Mesendoderm (in vitro differentiated cells): ENCODE data around the gene ST8SIA2.

ENCODE experiments used
- DNase-seq: peaks from one replicate; pipeline ENCODE4 v3.0.0; 2013
- H2AK5ac ChIP-seq: 2 replicates; pipeline ENCODE4 v1.6.1; 2013; ENCODE audit warnings: low read length, inconsistent platforms
- H2BK120ac ChIP-seq: 2 replicates; pipeline ENCODE4 v1.6.1; 2013; ENCODE audit warnings: low read depth, mild to moderate bottlenecking, low read length, moderate library complexity, mixed read lengths
- H2BK15ac ChIP-seq: replicated peaks from 2 replicates; pipeline ENCODE4 v1.6.1; 2013; ENCODE audit warnings: low read depth, mild to moderate bottlenecking, moderate library complexity
- H2BK5ac ChIP-seq: 2 replicates; pipeline ENCODE4 v1.6.1; 2013; ENCODE audit warnings: low read length, inconsistent platforms
- H3K18ac ChIP-seq: 2 replicates; pipeline ENCODE4 v1.6.1; 2013; ENCODE audit warnings: mild to moderate bottlenecking, low read length, mixed read lengths
- H3K23ac ChIP-seq: one replicate; pipeline ENCODE4 v1.6.1; 2013; ENCODE audit warnings: low read length
- H3K27ac ChIP-seq: 2 replicates; pipeline ENCODE4 v1.5.1; 2013; ENCODE audit warnings: low read depth, mild to moderate bottlenecking, inconsistent platforms, low read length, moderate library complexity
- H3K27me3 ChIP-seq: 2 replicates; pipeline ENCODE4 v1.6.1; 2013; ENCODE audit warnings: low read length, control low read depth, mild to moderate bottlenecking, inconsistent platforms; ENCODE audit not compliant: insufficient read depth, poor library complexity
- H3K36me3 ChIP-seq: 2 replicates; pipeline ENCODE4 v1.6.1; 2013; ENCODE audit warnings: low read length, inconsistent platforms; ENCODE audit not compliant: control insufficient read depth, insufficient read depth
- H3K4ac ChIP-seq: one replicate; pipeline ENCODE4 v1.6.1; 2013; ENCODE audit warnings: low read depth, mild to moderate bottlenecking, low read length, moderate library complexity
- H3K4me1 ChIP-seq: 2 replicates; pipeline ENCODE4 v1.6.1; 2013; ENCODE audit warnings: low read depth, low read length, inconsistent platforms; ENCODE audit not compliant: control insufficient read depth
- H3K4me2 ChIP-seq: 2 replicates; pipeline ENCODE4 v1.6.1; 2013; ENCODE audit warnings: low read length
- H3K4me3 ChIP-seq: 2 replicates; pipeline ENCODE4 v1.5.1; 2013; ENCODE audit warnings: mild to moderate bottlenecking, low read length
- H3K56ac ChIP-seq: one replicate; pipeline ENCODE4 v1.6.1; 2013; ENCODE audit warnings: low read length
- H3K79me1 ChIP-seq: 2 replicates; pipeline ENCODE4 v1.6.1; 2013; ENCODE audit warnings: low read length, inconsistent platforms
- H3K79me2 ChIP-seq: 2 replicates; pipeline ENCODE4 v1.6.1; 2013; ENCODE audit warnings: mild to moderate bottlenecking, low read length; ENCODE audit not compliant: control insufficient read depth, insufficient read depth
- H3K9ac ChIP-seq: 2 replicates; pipeline ENCODE4 v1.6.1; 2013; ENCODE audit warnings: low read length, inconsistent platforms
- H4K5ac ChIP-seq: one replicate; pipeline ENCODE4 v1.6.1; 2013; ENCODE audit warnings: low read length
- H4K8ac ChIP-seq: one replicate; pipeline ENCODE4 v1.6.1; 2013; ENCODE audit warnings: low read depth, mild to moderate bottlenecking, control low read depth, low read length, moderate library complexity
- WGBS: extraction: QIAGEN DNeasy Blood & Tissue Kit; methylation state at CpG from one replicate; pipeline ENCODE4 v1.1.7; 2013; ENCODE audit warnings: low lambda C conversion rate, missing lambda C conversion rate; ENCODE audit not compliant: insufficient coverage; ENCODE audit errors: extremely low coverage; 5-methylcytosine and 5-hydroxymethylcytosine counted together

ST8SIA2 gene

DNA sequence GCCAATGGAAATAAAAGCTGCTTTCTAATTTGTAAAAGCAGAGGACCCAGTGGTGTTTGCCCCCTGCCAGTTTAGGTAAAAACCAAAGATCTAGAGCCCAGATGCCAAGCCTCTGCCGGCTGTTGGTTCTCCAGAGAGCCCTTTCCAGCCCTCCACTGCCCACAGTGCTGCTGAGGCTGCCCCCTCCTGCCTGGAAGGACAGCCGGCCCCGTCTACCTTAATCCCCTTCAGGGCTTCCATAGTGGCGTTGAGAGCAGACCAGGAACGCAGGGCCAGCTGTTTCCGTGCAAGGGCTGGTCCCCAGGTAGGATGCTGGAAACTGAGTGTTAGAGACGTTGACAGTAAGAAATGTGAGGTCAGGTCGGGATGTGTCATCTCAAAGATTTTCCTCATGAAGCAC, 6.9 kb downstream of the ST8SIA2 start:
- H3K4me3 ChIP-seq: no peak overlapping the region
- no peaks in the 10 kb centered on the region for H3K27me3 ChIP-seq
- H3K56ac ChIP-seq: no peak overlapping the region
- H4K8ac ChIP-seq: no peak overlapping the region
- no peaks in the 10 kb centered on the region for H3K79me2 ChIP-seq
- peaks cover 3% of the 10 kb centered on the region for H3K79me1 ChIP-seq
- H3K4me1 ChIP-seq: no peaks in the 10 kb centered on the region
- H3K36me3 ChIP-seq: no peaks in the 10 kb centered on the region
- no peak overlapping the region for H2AK5ac ChIP-seq
- no peak overlapping the region for H3K4ac ChIP-seq
- H3K9ac ChIP-seq: no peak overlapping the region
- H2BK15ac ChIP-seq: no peak overlapping the region
- no peak overlapping the region for H3K18ac ChIP-seq
- no CpG with 5 or more reads among the region's 8 CpGs for WGBS
- H2BK5ac ChIP-seq: no peak overlapping the region
- H2BK120ac ChIP-seq: no peak overlapping the region
- DNase-seq: no peak
- H3K27ac ChIP-seq: no peak overlapping the region
- peak overlapping the region; percentile 70 for H3K23ac ChIP-seq
- H4K5ac ChIP-seq: no peak overlapping the region
- no peak overlapping the region for H3K4me2 ChIP-seq

- Histone ChIP-seq H3K79me1 (peaks cover 2% of the 10 kb centered on the region), H3K36me3 (no peaks in the 10 kb centered on the region), H3K23ac (no peak overlapping the region), H2BK120ac (no peak overlapping the region), H3K4me1 (no peaks in the 10 kb centered on the region), H4K8ac (no peak overlapping the region), H4K5ac (no peak overlapping the region), H3K27ac (no peak overlapping the region), H2BK15ac (no peak overlapping the region), H3K56ac (no peak overlapping the region), H2AK5ac (no peak overlapping the region), H3K4me3 (no peak overlapping the region), H3K79me2 (no peaks in the 10 kb centered on the region), H2BK5ac (no peak overlapping the region), H3K4me2 (no peak overlapping the region), H3K27me3 (no peaks in the 10 kb centered on the region), H3K18ac (no peak overlapping the region), H3K4ac (no peak overlapping the region), H3K9ac (no peak overlapping the region)
- WGBS: no CpG with 5 or more reads among the region's 26 CpGs
- DNase-seq: no peak
Observed at GRCh38 chr15:92400980-92401787, 7.5 kb downstream of the ST8SIA2 start.

DNA sequence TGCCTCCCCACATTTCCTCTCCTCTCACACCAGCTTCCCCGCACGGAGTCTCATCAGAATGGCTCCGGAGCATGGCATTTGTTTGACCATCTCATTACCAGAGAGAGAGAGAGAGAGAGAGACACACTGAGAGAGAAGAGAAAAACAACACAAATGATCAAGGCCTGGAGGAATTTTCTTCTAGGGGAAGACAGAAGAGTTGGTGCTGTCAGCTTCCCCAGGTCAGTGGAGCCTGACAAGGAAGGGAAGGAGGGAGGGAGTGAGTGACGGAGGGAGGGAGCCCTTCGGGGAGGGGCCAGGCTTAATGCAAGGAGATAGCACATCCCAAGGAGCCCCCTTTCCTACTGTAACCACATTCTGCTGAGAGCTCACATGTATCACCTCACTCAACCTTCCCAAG, 9.1 kb downstream of the ST8SIA2 start:
- H3K4ac ChIP-seq: no peak overlapping the region
- peaks cover 2% of the 10 kb centered on the region for H3K79me1 ChIP-seq
- H3K27me3 ChIP-seq: no peaks in the 10 kb centered on the region
- H4K5ac ChIP-seq: no peak overlapping the region
- no CpG with 5 or more reads among the region's 5 CpGs for WGBS
- no peak for DNase-seq
- H3K9ac ChIP-seq: no peak overlapping the region
- no peaks in the 10 kb centered on the region for H3K36me3 ChIP-seq
- no peak overlapping the region for H2AK5ac ChIP-seq
- H3K4me2 ChIP-seq: no peak overlapping the region
- H3K27ac ChIP-seq: no peak overlapping the region
- no peak overlapping the region for H3K23ac ChIP-seq
- no peak overlapping the region for H2BK5ac ChIP-seq
- H3K4me1 ChIP-seq: no peaks in the 10 kb centered on the region
- H3K18ac ChIP-seq: no peak overlapping the region
- H3K79me2 ChIP-seq: no peaks in the 10 kb centered on the region
- H2BK15ac ChIP-seq: no peak overlapping the region
- no peak overlapping the region for H4K8ac ChIP-seq
- H3K56ac ChIP-seq: no peak overlapping the region
- H3K4me3 ChIP-seq: no peak overlapping the region
- H2BK120ac ChIP-seq: no peak overlapping the region

DNA sequence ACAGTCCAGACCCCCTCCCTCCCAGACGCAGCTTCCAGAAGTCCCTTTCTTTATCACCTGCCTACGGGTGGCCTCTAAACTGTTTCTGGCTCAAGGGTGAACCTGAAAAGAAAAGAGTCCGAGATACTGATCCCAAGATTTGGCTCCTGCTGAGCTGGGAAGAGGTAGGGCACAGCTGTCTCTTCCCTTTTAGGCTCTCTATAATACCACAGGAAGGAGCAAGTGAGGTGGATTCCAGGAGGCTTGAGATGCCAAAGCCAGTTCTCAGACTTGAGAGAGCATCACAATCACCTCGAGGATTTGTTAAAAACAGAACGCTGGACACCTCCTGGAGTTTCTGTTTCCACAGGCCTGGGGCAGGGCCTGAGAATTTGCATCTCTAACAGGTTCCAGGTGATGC, 12.3 kb downstream of the ST8SIA2 start:
- Histone ChIP-seq H4K5ac (no peak overlapping the region), H3K27me3 (no peaks in the 10 kb centered on the region), H3K79me2 (no peaks in the 10 kb centered on the region), H3K9ac (no peak overlapping the region), H3K18ac (no peak overlapping the region), H3K4me3 (no peak overlapping the region), H3K4ac (no peak overlapping the region), H2BK120ac (no peak overlapping the region), H3K4me2 (no peak overlapping the region), H3K56ac (no peak overlapping the region), H4K8ac (no peak overlapping the region), H2AK5ac (no peak overlapping the region), H3K4me1 (peaks cover 6% of the 10 kb centered on the region), H2BK15ac (no peak overlapping the region), H2BK5ac (no peak overlapping the region), H3K23ac (no peak overlapping the region), H3K27ac (no peak overlapping the region), H3K79me1 (peaks cover 2% of the 10 kb centered on the region), H3K36me3 (no peaks in the 10 kb centered on the region)
- no CpG with 5 or more reads among the region's 5 CpGs for WGBS
- no peak for DNase-seq

DNA sequence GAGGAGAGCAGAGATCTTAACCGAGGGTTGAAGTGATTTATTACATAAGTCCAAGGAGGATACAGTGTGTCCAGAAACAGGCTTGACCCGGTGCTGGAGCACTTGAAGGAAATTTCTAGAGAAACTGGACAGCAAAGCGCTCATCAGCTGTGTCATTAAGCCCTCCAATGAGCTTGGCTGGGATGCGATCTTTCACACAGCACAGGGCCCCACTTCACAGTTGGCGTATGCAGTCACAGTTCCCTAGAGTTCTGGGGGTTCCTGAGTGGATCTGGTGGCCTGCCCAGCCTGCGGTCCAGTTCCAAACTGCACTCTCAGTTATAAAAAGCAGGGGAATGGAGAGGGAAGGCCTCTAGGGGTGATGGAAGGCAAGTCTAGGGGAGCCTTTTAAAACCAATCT, 13.6 kb downstream of the ST8SIA2 start:
- Histone ChIP-seq H2BK120ac (no peak overlapping the region), H4K5ac (no peak overlapping the region), H3K79me1 (peaks cover 2% of the 10 kb centered on the region), H3K18ac (no peak overlapping the region), H3K4me2 (no peak overlapping the region), H2AK5ac (no peak overlapping the region), H2BK15ac (no peak overlapping the region), H3K4ac (no peak overlapping the region), H2BK5ac (no peak overlapping the region), H3K4me3 (no peak overlapping the region), H3K9ac (no peak overlapping the region), H3K79me2 (no peaks in the 10 kb centered on the region), H4K8ac (no peak overlapping the region), H3K4me1 (peaks cover 6% of the 10 kb centered on the region), H3K27me3 (no peaks in the 10 kb centered on the region), H3K36me3 (no peaks in the 10 kb centered on the region), H3K27ac (no peak overlapping the region), H3K56ac (no peak overlapping the region), H3K23ac (no peak overlapping the region)
- no CpG with 5 or more reads among the region's 6 CpGs for WGBS
- DNase-seq: no peak

DNA sequence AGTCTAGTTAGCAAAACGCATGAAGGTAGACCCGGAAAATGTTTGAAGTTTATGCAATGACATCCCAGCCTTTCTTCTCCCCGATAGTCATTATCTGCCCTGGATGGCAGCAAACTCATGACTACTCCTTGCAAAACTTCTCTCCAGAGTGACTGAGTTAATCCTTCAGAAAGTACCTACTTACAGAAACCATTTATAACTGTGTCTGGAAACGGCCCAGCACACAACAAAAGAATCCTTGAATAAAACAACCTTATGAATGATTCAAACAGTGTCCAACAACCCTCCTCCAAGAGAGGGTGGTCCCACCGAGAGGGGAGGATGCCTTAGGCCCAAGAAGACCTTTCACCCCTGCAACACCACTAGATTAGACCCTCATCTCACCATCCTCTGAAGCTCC, 14.2 kb downstream of the ST8SIA2 start:
- no CpG with 5 or more reads among the region's 5 CpGs for WGBS
- peaks cover 2% of the 10 kb centered on the region for H3K79me1 ChIP-seq

More for the DNA sequence above, 14.2 kb downstream of the ST8SIA2 start:
- Histone ChIP-seq H3K27ac (no peak overlapping the region), H3K36me3 (no peaks in the 10 kb centered on the region), H3K4me3 (no peak overlapping the region), H2BK15ac (no peak overlapping the region), H3K56ac (no peak overlapping the region), H3K4ac (no peak overlapping the region), H3K79me2 (no peaks in the 10 kb centered on the region), H4K8ac (no peak overlapping the region), H3K27me3 (no peaks in the 10 kb centered on the region), H3K23ac (no peak overlapping the region), H3K18ac (no peak overlapping the region), H2BK5ac (no peak overlapping the region), H3K4me2 (no peak overlapping the region), H4K5ac (no peak overlapping the region), H2BK120ac (no peak overlapping the region), H3K4me1 (peaks cover 6% of the 10 kb centered on the region), H3K9ac (no peak overlapping the region), H2AK5ac (peak overlapping the region; percentile 68)
- DNase-seq: no peak
